Esophagus mucosa (tissue), 1 donor: ENCODE results near the gene C10orf88. TPM values are rescaled to one million over a fixed set of nuclear protein-coding genes. Genes with fewer than 3 reads are reported as not detected.
A peak's percentile ranks its signal among the peaks of the same experiment; 100 is the strongest.
"Not testable (repeated sequence)": the region's sequence is repeated elsewhere in the genome, so short reads cannot be mapped to it uniquely, and the experiment has no call there.

Experiments
- ATAC-seq: fragments of 200-7000 bp; cut with Tn5 transposase; one replicate; pipeline ENCODE4 v1.9.1; 2020
- total RNA-seq: library from RNA; stranded (reverse); gene quantifications from one replicate; pipeline ENCODE4 v1.2.4, GENCODE V29; 2023
- donor health status: DM: yes; HTN: yes; CAD: no.

C10orf88 gene
- total RNA-seq, 1 donor from 2014 or later, result 4.7 TPM

DNA sequence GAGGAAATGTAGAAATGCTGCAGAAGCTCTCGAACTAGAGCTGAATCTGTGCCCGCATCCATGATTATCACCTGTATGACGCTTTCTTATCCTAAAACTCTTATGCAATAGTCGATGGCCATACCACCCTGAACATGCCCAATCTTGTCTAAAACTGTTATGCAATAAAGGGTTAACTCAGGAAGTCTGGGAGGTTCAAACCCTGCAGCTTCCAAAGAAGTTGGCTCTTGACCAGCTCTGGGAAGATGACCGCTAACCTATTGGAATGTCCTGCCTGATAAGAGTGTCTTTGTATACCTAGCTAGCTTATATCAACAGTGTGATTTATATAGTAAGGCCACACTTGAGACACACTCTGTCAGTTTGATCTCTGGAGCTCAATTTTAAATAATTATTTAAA, 3.4 kb upstream of the C10orf88 start:
- ATAC-seq, result no peak

DNA sequence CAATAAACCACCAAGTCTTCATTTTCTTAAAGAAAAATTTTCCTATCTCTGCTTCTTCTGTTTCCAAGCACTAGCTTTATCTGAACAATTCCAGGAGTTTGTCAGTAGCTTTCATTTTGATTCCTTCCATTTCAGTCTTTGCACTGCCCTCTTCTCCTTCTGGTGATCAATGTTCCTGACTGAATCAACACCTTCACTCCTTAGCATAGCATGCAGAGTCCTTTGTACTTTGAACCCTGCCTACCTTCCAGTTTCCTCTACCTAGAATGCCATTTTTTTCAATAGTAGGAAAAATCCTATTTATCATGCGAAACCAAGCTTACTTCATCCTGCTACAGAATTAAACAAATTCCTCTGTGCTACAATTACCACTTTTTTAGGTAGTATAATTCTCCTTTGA, 1.9 kb upstream of the C10orf88 start:
- no peak for ATAC-seq

DNA sequence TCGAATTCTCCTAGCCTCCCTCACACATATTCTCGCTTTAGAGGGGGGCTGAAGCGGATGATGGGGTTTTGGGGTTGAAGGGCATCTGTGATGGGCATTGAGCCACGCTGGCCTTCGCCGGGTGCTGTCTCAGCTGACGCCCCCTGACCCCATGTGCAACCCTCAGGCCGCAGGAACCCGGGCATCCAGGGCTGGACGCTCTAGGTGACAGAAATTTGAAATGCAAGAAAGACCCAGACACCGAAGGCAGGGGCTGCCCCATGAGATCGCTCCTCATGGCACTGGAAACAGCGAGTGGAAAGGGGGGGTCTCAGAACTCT, 664 bp upstream of the C10orf88 start:
- ATAC-seq, result no peak

DNA sequence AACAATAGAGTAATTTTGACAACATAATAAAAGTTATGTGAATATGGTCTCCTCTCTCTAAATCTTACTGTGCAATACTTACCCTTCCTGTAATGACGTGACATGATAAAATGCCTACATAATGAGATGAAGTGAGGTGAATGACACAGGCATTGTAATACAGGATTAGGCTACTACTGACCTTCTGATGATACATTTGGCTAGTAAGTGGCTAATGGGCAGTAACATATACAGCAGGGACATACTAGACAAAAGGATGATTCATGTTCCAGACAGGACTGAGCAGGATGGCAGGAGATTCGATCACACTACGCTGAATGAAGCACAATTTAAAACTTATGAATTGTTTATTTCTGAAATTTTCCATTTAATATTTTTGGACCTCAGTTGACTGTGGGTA, 4.7 kb downstream of the C10orf88 start:
- ATAC-seq, result peak; percentile 62

DNA sequence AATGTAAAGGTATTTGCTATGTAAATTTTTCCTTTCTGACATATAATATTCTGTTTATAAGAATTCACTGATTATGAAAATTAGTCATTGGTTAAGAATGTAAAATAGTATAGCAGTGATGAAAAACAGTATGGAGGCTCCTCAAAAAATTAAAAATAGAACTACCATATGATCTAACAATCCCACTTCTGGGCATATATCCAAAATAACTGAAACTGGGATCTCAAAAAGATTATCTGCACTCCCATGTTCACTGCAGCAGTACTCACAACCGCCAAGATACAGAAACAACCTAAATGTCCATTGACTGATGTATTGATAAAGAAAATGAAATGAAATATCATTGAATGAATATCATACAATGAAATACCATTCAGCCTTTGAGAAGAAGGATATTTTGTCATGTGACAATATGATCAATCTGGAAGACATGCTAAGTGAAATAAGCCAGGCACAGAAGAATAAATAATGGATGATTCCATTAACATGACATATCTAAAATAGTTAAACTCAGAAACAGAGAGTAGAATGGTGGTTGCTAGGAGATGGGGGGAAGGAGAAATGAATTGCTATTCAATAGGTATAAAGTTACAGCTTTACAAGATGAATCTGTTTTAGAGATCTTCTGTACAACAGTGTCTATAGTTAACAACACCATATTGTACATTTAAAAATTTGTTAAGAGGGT, 14.0 kb downstream of the C10orf88 start:
- ATAC-seq, result no peak

DNA sequence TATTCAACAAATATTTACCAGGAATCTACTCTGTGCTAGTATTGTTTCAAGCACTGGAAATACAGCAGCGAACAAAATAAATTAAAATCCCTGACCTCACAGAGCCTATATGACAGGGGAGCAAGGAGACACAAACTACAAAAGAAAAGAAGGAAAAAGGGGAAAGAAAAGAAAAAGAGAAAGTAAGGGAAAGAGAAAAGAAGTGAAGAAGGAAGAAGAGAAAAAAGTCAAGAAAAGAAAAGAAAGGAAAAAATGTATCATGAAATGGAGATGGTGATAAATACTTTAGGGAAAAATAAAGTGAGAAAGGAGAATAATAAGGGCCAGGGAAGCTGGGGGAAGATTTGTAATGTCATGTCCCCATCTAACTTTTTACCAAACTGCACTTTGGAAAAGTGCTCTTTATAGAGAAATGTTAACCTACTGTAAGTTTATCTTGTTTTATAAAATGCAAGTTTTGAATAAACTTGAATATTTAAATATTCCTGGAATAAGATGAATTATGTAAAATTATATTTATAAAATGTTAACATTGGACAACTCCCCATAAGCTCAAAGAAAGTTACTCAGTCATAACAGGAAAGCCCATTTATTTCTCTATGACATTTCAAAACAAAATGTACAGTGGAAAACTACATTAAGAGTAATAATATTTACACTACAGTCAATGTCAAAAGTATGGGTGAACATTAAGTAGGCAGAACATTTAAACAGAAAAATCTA, 14.7 kb downstream of the C10orf88 start:
- ATAC-seq, result no peak

DNA sequence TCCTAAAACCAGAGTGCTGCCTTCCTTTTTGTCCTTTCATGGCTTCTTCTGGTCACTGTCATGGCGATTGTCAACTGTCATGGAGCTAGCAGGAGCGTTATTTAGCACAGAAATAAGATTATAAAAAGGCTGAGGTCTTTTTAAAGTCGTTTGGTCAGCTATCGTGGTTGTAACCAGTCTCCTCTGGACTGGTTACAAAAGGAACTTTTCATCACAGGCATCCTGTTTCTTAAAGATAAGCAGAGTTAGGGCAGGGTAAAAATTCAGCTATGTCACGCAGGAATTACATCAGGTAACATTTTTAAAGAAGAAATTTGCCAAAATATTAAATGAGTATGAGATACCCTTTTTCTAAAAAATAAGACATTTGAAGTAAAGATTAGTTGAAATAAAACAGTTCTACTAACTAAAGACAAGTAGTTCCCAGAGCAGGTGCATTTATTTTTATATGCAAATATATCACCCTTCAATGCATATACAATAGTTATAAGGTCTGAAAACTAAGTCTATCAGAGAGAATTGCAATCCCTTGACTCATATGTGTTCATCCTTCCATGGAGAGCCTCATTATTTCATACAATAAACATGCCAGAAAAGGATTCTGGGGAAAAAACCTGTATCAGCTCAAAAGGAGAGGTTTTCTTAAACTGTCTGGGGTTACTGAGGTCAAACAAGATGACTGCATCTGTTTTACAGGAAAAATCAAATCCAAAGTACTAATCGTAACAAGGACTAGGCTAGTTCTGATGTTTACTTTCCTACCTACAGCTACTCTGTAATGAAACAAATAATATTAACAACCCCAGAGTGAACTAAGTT, 22.7 kb downstream of the C10orf88 start:
- ATAC-seq, result no peak

DNA sequence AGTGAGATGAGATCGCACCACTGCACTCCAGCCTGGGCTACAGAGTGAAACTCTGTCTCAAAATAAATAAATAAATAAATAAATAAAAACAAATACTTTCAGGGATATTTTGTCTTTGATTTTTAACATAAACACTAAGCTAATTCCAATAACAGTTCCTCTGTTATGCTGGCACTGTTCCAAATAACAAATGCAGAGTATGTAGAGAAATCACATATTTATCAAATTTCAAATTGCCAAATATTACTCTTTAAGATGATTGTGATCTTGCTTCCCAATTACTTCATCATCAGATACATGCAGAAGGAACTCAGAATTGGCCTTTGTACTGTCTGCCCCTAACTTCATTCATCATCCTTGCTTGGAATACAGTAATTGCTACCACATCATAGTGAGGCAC, 23.9 kb downstream of the C10orf88 start:
- ATAC-seq, result no peak

DNA sequence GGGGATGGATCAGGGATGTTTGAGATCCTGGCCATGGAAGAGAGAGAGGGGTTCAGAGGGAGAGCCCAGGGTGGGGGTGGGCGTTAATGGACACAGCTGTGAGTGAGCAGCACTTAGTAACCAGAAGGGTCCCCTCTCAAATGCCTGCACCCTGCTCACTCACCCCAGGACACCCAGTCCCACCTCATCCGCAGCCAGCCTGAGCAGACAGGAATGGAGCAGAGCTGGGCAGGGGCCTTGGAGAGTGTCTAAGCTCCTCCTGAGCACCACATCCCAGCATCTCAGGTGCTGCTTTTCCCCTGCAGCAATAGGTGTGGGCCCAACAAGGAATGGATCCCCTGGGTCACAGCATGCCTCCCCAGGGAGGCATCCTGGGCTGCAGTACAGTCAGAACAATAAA, 38.3 kb downstream of the C10orf88 start:
- no peak for ATAC-seq

DNA sequence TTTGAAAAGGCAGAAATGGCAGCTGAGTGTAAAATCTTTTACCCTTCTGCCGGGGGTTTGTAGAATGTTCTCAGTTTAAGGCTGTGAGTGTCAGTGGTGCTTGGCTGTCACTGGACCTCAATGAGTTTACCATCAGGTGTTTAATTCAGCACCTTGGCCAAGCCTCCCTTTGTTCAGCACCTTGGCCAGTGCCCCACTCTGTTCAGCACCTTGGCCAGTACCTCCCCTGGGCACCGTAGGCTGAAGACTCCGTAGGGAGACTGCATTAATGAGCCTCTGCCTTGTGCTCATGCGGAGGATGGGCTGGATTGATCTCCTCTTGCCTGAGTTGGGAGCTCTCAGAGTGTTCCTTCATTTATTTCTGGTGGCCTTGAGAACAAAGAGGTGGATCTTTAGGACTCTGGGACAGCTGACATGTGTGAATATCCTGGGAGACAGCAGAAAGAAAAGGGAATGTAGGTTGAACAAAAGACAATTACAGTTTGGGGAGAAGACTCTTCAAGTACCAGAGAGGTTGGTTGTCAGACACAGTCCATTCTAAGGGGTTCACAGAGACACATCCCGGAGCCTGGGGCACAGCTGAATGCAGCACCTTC, 42.0 kb downstream of the C10orf88 start:
- ATAC-seq, result peak; percentile 83

DNA sequence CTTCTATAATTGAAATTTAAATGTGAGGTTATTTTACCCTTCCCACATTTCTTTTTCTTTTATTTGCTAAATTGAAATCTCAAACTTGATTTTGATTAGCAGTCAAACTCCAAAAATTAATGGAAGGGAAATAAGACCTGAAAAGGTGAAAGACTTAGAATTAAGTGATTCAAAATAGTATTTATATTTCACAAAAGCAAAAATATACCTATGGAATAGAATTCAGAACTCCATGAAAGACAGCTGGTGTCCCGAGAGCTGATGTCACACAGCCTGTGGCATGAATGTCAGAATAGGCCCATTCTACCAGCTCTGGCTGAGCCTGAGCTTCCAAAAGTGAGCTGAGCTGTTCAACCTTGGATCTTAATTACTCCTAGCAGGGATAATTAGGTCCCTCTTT, 43.7 kb downstream of the C10orf88 start, which contains the start of gene FAM24A:
FAM24A (plus strand) TSS at position 301 of the 400 bp plus-strand sequence. CDS start 1,025 bp downstream, outside the sequence.
- no peak for ATAC-seq

DNA sequence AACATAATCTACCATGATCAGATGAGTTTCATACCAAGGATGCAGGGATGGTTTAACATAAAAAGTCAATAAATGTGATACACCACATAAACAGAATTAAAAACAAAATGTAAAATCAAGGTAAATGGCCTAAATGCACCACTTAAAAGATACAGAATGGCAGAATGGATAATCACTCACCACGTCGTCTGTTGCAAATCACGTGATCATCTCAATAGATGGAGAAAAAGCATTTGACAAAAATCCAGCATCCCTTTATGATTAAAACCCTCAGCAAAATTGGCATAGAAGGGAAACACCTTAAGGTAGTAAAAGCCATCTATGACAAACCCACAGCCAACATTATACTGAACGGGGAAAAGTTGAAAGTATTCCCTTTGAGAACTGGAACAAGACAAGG, 50.2 kb downstream of the C10orf88 start:
- ATAC-seq, result not testable (repeated sequence)

DNA sequence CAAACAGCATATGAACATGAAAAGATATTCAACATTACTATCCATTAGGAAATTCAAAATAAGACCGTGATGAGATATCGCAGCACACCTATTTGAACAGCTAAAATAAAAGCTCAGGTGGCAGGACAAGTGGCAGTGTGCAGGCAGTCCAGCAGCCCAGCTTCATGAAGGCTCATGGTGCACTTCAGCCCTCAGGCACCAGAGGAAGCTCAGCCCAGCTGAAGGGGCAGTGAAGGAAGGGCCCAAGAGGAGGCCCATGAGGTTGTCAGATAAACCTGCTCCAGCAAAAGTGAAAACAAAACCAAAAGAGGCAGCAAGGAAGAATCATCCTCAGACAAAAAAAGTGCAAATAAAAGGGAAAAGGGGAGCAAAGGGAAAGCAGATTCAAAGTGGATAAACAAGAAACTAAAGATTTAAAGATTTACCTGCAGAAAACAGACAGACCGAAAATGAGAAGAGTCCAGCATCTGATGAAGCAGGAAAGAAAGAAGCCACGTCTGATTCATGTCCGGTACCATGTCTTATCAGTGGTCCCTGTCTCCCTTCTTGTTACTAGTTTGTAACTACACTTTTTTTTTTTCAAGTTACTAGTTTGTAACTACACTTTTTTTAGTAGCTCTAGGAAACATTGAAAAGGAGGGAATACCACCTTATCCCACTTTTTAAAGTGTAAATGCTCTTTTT, 59.6 kb downstream of the C10orf88 start:
- ATAC-seq, result no peak

DNA sequence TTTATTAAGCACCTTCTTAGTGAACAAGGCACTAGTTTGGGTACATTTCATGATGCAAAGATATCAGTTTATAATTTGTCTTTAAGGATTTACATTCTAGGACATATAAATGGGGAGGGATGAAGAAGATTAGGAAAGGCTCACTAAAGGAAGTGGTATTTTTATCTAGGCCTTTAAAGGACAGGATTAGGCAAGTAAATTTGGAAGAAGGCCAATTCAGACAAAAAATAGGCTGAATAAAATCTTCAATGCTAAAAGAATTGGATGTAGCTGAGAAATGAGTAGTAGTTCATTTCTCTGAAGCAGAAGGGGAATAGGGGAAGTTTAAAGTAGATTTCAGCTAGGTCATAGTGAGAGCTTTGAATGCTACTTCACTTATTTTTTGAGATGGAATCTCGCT, 69.9 kb downstream of the C10orf88 start:
- ATAC-seq, result no peak

DNA sequence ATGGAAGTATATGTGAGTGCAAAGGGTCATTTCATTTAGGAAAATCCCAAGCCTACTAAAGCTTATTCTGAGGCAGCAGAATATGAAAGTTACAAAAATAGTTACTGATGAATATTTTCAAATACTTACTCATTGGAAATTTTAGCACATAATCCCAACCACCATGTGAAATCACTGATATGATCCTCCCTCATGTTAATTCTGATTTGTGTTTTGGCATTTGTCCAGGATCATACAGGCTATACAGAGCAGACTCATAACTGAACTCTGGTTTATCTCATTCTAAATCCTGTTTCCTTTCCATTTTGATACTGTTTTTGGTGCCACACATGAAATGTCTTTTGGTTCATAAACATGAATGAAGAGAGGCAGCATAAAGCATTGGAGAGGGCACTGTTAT, 71.3 kb downstream of the C10orf88 start:
- no peak for ATAC-seq

Other genes starting within 250 kb of the C10orf88 start
- 0.24 TPM for gene CUZD1, start 108.4 kb downstream of the C10orf88 start, total RNA-seq
- 2.0 TPM for gene FAM24B, start 74.6 kb downstream of the C10orf88 start, total RNA-seq
- not detected for gene FAM24A, start 43.6 kb downstream of the C10orf88 start, total RNA-seq
- 2.7 TPM for gene PSTK, start 26.2 kb upstream of the C10orf88 start, total RNA-seq
- gene IKZF5, start 54.6 kb upstream of the C10orf88 start, total RNA-seq, result 7.7 TPM
- 21.1 TPM for gene ACADSB, start 54.8 kb upstream of the C10orf88 start, total RNA-seq
- gene HMX3, start 181.7 kb upstream of the C10orf88 start, total RNA-seq, result not detected
- gene HMX2, start 193.9 kb upstream of the C10orf88 start, total RNA-seq, result not detected
- 65.2 TPM for gene BUB3, start 200.2 kb upstream of the C10orf88 start, total RNA-seq